Activated CD4-positive, alpha-beta T cell treated with anti-CD3 and anti-CD28 coated beads for 4 hours (primary cell): ENCODE measurements around the gene PCSK2.
"Not testable (repeated sequence)": the region's sequence is repeated elsewhere in the genome, so short reads cannot be mapped to it uniquely, and the experiment has no call there.

Source experiments
- DNase-seq, 2 donors: peaks; one replicate each; pipeline ENCODE4 v3.0.0-alpha.2; 2020

Gene PCSK2, protein sequence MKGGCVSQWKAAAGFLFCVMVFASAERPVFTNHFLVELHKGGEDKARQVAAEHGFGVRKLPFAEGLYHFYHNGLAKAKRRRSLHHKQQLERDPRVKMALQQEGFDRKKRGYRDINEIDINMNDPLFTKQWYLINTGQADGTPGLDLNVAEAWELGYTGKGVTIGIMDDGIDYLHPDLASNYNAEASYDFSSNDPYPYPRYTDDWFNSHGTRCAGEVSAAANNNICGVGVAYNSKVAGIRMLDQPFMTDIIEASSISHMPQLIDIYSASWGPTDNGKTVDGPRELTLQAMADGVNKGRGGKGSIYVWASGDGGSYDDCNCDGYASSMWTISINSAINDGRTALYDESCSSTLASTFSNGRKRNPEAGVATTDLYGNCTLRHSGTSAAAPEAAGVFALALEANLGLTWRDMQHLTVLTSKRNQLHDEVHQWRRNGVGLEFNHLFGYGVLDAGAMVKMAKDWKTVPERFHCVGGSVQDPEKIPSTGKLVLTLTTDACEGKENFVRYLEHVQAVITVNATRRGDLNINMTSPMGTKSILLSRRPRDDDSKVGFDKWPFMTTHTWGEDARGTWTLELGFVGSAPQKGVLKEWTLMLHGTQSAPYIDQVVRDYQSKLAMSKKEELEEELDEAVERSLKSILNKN

DNA sequence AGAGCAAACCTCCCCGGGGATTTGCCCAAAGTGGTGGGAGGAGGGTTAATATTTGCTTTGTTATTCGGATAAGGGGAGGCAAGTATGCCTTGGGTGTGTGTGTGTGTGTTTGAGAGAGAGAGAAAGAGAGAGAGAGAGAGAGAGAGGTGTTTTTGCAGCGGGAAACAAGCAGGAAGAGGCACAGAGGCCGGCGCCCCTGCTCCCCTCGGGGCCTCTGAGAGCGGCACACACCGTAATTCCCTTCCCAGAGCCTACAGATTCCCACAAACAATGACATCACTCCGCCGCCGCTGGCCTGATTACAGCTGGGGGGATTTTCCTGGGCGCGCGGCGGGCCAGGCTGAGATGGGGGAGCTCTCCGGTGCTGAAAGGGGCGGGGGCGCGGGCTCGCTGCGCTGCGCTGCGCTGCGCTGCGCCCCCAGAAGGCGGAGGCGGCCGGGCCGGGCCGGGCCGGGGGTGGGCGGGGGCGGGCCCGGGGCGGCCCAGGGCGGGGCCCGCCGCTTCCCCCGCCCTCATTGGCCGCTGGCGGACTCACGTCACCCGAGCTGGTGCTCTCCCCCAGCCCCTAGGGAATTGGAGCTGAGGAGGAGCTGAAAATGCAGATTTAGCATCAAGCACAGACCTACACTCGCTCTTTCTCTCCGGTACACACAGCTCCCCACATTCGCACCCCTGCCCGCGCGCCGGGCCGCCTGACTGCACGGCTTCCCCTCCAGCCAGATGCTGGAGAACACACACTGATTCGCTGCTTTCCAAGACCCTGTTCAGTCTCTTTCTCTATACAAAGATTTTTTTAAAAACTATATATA, at the start of gene PCSK2:
TSS of gene PCSK2 (plus strand) at position 631 of the 809 bp plus-strand sequence. CDS start 266 bp downstream, outside the sequence.
- DNase-seq: no peak

DNA sequence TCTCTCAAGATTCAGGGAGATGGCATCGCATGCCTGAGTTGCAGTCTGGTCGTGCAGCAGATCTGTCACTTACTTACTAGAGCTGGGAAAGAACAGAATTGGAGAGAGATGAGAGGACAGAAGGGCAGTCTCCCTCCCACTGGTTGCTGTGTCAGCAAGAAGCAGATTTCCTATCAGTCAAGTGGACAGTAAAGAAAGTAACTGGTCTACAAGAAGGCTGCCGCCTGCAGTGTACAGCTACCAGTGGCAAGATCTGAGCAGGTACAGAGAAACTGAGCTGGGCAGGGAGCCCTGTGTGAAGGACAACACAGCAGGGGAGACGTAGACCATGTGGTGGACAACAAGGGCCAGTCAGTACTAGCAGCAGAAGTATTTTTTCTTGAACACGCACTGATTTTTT, 49.5 kb upstream of the PCSK2 start:
- no peak for DNase-seq

DNA sequence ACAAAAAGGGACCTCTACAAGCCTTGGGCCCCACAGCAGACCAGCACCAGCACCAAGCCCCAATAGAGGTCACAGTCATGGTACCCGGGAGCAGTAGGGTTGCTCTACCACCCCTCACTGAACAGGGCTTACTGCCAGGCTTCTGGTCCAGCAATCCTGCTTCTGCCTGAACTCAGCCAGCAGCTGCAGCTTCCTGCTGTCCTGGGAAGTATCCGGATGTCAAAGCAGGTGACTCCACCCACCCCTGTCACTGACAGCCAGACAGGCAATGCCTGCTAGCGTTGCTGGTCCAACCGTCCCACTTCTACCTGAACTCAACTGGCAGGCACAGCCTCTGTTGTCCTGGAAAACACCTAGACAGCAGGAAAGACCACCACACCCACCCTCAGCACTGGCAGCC, 47.0 kb upstream of the PCSK2 start:
- no peak for DNase-seq

DNA sequence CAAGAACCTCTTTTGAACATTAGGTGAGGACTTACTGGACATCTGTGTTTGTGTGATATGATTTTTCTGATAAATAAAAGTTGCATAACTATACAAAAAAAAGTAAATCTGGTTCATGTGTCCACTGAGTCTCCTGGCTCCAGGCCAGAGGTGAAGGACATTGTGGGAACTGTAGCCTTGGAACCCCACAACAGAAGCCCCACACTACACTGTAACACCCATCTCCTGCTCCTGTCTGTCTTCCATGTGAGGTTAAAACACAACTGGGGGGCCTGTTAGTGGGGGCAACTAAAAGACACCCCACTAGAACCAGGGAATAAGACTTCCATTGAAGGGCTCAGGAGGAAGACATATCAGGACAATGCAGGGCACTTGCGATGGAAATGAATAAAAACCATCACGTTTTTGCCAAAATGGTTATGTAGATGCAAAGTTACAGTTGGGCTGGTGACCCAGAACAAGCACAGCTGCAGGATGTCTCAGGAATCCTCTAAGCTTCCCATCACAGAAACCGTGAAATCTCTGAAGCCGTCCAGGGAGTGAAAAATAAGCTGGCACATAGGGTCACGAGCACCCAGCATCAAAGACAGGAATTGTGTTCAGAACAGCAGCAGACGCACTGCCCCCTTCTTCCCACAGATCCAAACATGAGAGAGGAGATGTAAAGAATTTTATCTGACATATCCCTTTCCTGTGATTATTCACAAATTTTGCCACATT, 36.7 kb upstream of the PCSK2 start:
- DNase-seq: no peak

DNA sequence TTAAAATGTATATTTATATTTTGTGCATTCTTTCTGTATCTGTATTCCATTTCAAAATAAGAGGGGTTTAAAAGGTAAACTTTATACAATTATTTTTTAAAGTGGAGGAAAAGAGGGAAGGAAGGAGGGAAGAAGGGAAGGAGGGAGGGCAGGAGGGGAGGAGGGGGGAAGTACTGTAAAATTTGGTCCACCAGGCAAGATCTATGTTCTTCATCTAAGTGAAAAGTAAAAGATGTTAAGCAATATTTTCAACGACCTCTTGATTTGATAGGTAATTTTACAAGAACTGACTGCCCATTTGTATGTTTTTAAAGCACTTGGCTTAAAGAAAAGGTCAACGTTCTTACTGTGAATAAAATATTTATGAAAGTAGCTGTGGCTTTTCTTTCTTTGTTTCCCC, 29.8 kb upstream of the PCSK2 start:
- DNase-seq: no peak

DNA sequence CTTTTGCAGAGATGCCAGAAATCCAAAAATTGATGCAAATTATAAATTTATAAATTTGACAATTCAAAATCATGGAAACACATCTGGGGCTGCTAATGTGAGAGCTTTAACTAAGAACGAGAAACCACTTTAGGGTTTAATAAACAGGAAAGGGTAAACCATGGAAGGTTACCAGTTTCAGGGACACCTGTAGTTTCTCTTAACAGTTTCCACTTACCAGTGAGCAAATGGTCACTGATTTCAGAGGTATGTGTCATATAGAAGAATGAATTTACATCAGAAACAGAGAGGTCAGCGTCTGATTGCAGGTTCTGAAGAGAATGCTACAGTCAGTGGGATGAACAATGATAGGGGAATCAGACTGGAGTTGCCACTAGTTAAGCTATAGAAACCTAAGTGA, 24.8 kb upstream of the PCSK2 start:
- DNase-seq: no peak

DNA sequence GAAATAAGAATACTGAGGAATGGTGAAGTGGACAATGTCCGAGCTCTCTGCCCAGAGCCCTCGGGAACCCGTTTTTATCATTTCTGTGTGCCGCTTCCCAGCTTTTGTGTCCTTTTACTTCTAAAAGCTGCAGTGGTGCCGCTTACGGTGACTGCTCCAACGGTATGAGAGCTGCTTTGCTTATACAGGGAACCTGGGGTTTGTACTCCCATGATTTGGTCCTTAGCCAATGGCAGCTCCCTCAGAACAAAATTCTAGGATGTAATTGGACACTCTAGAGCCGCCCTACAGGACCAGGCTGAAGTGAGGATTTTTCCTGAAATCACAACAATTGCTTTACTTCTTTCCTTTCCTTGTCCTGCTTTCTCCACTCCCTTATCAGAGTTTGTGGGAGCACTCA, 24.2 kb upstream of the PCSK2 start:
- DNase-seq: no peak

DNA sequence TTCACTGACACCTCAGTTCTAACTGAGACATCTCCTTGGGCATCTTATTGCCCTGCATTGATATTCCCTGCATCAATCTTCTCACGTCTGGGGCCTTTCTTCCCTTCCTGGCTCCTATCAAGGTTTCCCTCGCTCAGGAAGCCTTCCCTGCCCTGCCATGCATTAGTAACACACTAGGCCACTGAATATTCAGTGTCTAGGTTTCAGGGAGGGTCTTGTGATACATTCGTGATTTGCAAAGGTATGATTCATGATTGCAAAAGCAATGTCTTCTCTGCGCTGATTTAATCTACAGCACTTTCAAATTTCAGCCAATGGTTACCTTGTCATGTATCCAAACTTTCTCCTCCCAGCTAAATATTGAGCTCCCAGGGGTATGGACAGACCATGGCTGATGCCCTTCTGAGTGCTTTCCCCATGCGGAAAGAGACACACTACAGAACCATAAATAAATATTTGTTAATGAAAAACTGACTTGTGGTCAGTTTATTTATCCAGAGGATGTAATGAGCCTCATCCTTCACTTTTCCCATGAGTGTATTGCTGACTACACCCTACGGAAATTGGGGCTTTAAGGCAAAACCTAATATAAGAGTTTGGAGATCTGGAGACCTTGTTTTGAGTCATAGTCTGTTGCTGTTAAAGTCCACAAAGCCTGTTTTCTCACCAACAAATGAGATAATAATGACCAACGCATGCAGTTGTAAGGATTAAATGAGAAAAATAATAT, 21.6 kb upstream of the PCSK2 start:
- no peak for DNase-seq

DNA sequence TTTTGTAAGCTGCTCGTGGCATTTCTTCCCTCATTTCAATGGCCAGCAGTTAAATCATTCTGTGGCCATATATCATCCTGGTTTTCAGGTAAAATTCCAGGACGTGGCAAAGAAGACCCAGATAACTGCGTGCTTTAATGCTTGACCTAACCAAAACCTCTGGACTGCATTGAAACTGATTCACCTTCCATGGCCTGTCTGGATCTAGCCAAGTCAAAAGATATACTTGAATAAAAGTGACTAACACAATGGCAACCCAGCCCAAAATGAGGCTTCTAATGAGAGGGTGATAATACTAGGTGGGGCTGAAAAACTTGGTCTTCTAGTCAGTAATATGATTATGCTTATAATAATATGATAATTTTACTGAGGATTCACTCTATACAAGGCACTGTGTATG, 16.5 kb upstream of the PCSK2 start:
- no peak for DNase-seq

DNA sequence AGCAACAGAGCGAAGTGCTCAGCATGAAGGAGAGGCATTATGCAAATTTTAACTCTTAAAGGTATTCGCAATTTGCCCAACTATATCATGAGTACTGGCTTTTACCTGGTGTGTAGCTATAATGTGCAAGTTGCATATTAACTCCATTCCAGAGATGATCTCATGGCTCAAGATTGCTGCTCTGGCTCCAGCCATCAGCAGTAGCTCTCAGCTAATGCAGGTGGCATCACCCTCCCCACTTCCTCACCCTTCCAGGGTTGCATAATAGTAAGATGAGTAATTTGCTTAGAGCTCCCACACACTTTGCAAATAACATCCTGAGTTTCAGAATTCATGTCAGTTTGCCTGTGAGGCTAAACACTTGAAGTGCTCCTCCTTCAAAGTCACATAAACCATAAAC, 15.9 kb upstream of the PCSK2 start:
- DNase-seq: no peak

DNA sequence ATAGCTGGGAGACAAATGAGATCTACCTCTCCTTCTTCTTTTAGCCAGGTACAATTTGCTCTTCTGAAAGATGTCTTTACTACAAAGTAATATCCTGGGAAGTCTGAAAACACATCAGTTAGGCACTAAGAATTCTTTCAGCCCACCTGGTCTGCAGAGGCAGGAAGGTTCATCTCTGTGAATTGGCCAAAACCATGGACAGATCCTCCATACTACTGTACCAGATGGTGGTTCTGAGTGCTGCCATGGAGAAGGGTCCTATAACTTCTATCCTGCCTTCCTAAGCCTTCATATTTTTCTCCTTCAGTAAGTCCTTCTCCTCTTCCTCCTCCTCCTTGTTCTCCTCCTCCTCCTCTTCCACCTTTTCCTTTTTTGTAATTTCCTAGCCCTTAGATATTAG, 11.7 kb upstream of the PCSK2 start:
- no peak for DNase-seq

DNA sequence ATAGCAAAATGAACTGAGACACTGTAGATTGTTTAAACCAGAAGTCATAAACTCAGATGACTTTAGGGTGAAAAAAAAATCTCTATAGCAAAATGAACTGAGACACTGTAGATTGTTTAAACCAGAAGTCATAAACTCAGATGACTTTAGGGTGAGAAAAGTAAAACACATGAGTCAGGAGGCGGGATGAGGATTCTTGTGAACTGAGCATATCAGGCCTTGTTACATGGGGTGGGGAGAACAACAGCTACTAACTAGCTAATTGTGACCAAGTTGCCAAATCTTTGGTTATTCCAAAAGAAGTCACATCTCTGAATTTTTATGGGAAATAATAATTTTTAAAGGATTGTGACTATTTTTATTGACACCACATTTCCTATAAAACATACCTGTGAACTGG, 7.0 kb upstream of the PCSK2 start:
- not testable (repeated sequence) for DNase-seq

DNA sequence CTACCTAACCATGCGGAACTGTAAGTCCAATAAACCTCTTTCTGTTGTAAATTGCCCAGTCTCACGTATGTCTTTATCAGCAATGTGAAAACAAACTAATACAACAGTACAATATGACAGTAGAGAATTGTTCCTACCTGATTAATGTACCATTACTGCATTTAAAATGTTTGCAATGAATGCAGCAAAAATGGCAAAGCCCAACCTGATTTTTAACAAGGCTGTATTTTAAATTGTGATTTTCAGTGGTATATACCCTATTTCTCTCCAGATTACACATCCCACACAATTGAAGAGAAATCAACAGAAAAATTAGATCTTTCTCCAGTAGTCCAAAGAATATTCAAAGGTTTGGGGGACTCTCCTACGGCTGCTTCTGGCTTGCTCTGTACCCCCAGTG, 3.3 kb upstream of the PCSK2 start:
- no peak for DNase-seq

DNA sequence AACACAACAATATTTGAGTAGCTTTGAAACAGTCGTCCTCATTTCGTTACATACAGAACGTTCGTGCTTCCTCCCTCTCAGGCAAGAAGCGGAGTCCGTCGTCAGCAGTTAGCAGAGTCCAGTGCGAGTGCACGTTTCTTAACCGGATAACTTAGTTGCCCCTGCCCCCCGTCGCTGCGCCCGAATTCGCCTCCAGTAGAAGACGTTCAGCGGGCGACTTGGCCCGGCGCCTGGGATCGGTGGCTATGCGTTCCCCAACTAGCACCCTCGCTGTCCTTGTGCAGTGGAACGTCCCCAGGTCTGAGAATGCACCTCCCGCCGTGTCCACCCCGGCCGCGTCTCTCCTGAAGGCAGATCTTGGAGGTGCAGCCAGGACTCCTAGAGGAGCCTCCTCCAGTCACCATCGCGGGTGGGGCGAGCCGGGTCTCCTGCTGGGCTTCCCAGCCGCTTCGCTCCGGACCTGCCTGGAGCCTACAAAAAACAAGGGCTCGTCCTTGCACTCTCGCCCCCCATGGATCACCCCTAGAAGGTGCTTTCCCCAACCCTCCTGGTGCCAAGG, 910 bp upstream of the PCSK2 start:
- DNase-seq: no peak

DNA sequence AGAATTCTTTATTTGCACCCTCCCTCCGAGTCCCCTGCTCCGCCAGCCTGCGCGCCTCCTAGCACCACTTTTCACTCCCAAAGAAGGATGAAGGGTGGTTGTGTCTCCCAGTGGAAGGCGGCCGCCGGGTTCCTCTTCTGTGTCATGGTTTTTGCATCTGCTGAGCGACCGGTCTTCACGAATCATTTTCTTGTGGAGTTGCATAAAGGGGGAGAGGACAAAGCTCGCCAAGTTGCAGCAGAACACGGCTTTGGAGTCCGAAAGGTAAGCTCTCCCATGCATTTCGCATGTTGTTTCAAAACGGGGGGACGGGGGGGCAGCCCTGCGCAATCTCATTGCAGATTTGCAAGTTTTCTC, 357 bp downstream of the PCSK2 start:
- no peak for DNase-seq

DNA sequence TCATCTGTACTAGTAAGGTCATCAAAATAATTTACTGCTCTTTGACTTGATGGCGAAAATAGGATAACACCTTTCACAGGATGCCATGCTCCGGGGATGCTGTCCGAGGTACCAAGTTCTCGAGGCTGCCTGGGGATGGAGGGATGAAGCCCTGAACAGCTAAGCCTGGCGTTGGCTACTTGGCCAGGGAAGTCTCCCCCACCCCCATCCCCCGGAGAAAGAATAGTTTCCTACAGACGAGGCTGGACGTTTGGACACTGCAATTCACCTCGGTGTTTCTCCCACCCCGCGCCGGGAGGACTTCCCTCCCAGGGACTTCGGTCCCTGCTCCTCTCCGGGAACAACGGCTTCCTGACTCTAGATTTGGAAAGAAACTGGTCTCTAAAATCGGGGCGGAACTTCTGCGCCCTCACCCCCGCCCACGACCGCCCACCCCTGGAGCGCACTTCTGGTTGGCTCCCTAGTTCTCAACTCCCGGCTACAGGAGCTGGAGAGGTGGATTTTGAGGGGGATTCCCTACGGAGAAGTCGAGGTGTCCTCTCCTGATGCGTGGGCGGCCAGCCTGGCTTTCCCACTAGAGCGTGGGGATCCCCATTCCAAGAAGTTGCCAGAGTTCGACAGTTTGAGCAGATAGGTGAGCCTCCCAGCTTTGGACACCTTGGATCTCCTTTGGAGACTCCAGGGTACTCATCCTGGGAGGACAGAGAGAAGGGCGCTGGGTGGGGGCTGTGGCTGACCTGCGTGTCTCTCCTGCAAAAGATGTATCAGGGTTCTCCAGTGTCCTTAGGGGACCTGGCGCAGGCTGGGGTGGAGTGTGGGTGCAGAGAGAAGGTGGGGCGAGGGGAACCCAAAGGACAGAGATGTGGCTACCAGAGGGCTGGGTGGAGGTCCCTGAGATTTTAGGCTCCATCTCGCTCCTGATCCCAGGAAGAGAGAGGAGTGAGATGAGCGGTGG, 1.1 kb downstream of the PCSK2 start:
- DNase-seq: no peak

DNA sequence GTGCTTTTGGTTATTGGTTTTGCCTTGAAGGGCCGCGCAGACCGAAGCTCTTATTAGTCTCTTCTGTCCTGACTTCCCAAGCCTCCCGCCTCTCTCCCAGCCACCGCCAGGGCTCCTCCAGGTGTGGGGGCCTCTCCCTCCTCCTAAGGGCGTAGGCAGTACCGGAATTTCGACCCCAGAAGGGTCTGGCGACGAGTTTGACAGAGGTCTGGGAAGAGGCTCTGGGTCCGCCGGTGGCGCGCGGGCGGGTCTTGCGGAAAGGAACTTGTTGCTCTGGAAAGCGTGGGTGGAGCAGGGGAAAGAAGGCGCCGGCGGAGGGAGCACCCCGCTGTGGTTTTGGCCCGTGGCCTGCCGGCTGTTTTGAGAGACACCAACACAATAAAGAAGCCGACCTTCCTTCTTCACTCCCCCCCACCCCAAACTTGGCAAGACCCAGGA, 1.8 kb downstream of the PCSK2 start:
- no peak for DNase-seq

DNA sequence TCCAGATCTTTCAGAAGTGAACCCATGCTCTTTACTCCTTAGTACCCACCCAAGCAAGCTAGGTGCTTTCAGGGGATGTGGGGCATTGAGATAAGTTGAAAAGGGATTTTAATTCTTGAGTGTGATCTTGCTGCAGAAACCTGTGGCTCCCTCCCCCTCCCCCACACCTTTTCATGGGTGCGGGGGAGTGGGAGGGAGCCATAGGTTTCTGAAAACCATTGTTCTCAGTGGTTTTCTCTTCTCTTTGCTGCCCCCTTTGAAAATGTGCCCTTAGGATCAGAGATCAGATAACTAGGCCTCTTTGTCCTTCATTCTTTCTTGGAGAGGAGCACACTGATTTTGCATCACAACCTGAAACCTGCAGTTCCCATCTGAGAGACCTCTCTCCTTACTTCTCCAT, 2.4 kb downstream of the PCSK2 start:
- no peak for DNase-seq

DNA sequence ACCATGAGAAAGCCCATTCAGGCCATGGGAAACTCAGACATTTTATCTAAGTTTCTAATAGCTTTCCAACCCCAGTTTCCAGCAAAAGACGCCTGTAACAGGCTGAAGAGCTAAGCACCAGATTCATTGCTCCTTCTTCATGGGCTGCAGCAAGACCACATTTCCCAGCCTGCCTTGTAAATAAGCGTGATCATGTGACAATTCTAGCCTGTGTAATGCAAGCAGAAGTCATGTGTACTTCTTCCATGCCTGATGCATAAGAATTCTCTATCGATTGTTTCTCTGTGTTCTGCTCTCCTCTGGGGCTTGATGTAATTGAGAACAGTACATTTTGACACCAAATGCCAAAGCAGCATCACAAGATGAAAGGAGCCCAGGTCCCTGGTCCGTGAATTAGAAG, 6.8 kb downstream of the PCSK2 start:
- DNase-seq: no peak

DNA sequence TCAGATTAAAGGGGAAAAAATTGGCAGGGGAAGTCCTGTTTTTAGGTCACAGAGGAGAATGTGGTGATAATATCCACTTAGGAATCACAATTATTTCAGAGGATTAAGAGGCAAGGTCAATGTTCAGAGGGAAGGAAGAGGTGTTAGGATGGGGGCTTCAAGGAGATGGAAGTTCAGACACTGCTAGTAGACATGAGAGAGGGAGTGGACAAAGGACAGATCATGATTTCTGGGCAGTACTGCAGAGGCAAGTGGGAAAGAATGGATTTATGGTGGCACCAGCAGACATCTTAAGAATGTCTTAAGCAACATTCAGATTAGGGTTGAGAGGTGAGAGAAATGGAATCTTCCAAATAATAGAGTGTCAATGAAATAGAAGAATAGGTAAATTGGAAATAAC, 9.9 kb downstream of the PCSK2 start:
- DNase-seq: no peak

DNA sequence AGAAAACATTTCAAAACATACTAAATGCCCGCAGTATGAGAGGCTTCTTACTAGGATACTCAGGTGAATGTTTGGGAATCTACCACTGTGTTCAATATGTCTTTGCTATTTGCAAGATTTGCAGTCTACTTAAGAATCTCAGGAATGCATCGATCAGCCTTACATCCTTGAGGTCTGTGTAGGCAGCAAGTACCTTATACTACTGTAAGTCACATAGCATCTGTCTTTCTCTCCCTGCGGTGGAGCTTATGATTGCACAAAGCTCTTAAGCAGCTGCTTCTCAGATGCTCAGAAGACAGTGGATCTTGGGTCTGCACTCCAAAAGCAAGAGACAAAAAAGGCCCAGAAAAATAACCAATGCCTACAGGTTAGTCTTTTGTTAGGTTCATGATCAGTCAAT, 21.4 kb downstream of the PCSK2 start:
- no peak for DNase-seq
